ENCODE data around the gene UNCX.

DNA sequence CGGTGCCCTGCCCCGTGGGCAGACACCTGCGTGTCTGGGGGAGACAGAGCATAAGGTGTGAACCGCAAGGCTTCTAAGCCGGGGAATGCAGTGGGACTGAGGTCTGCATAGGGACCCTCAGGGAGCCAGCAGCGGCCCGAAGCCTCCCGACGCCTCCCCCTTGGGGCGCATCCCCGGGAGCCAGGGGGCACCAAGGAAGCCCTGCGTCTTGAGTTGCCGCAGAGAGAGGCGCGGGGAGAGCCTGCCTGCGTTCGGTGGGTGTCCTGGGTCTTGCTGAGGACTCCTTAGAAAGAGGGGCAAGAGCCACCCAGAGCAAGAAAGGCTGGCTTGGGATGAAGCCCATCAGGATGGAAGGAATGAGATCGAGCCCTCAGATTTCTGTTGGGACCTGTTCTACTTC is 18.2 kb upstream of the UNCX start:
- TF ChIP-seq ZNF274 (IDR thresholded peaks at IDR 0.05; ENCODE audit: low read depth, low read length) (no peak), YY1 (IDR thresholded peaks at IDR 0.05; ENCODE audit: insufficient read depth, insufficient read length) (no peak)

Measured in NT2/D1 (cell line).